Tibial nerve (tissue), 3 donors: Measurements from ENCODE around the gene IFNA7.

Source experiments
- CTCF ChIP-seq, 5 experiments: fragments of 200-600 bp in 3 of 5; fragments of 450-650 bp in 2 of 5; sonication (generic) in 3 of 5; IDR thresholded peaks; one replicate each; pipeline ENCODE4 v1.5.1; 2016 to 2019; ENCODE audit warnings: antibody characterized with exemption in 5 of 5, mild to moderate bottlenecking in 3 of 5, moderate library complexity in 2 of 5
- POLR2A ChIP-seq, 2 donors: fragments of 450-650 bp; IDR thresholded peaks; one replicate each; pipeline ENCODE4 v1.6.1; 2017; ENCODE audit warnings: antibody characterized with exemption in 2 of 2, mild to moderate bottlenecking in 2 of 2, moderate library complexity in 2 of 2

DNA sequence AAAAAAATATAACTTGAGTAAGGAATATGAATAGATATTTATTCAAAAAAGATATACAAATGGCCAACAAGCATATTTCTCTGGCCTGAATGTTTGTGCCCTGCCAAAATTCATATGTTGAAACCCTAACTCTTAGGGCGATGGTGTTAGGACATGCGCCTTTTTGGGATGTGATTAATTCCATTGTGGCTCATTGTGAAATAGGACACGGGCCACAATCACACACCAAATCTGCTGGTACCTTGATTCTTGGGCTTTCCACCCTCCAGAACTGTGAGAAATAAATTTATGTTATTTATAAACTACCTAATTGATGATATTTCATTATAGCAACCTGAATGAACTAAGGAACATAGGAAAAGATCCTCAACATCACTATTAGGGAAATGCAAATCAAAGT is 29.8 kb downstream of the IFNA7 start:
- no peak for TF ChIP-seq CTCF (IDR thresholded peaks at IDR 0.05)
- TF ChIP-seq POLR2A (IDR thresholded peaks at IDR 0.05): no peak
